Activated CD8-positive, alpha-beta memory T cell treated with anti-CD3 and anti-CD28 coated beads for 36 hours (primary cell): ENCODE results near the gene RAB36. TPM values are rescaled to one million over a fixed set of nuclear protein-coding genes. Genes with fewer than 3 reads are reported as not detected.

Experiments
- CTCF ChIA-PET: fragments of 350-600 bp; sonication (Branson Sonifier 250); formaldehyde crosslinking; loops from one replicate; lab custom pipeline; 2021; ENCODE audit warnings: antibody characterized with exemption; lab: Charles Lee
- POLR2A ChIA-PET: fragments of 350-600 bp; sonication (Branson Sonifier 250); formaldehyde crosslinking; loops from one replicate; lab custom pipeline; 2021; ENCODE audit warnings: antibody characterized with exemption; lab: Charles Lee
- total RNA-seq, 2 experiments: library from RNA; stranded (reverse); gene quantifications; one replicate each; pipeline ENCODE4 v1.2.3, GENCODE V29; 2021

Gene RAB36, protein sequence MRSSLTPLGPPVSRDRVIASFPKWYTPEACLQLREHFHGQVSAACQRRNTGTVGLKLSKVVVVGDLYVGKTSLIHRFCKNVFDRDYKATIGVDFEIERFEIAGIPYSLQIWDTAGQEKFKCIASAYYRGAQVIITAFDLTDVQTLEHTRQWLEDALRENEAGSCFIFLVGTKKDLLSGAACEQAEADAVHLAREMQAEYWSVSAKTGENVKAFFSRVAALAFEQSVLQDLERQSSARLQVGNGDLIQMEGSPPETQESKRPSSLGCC
- 1 to 10 TPM; 1.0 to 1.3 TPM for total RNA-seq

- CTCF ChIA-PET, result interaction anchor here (0.7 to 1.6 kb wide), 4 partner anchors 14 to 186 kb away, joined by 3 to 6 read pairs (median 4); no protein-coding TSS in a partner anchor
These were observed at the start of gene RAB36 for GRCh38 chr22:23144932-23145877. Gene RAB36 (plus strand): TSS chr22:23145477. CDS start chr22:23146617, 1,140 bp downstream.

GRCh38 chr22:23095733-23096342 is 49.4 kb upstream of the RAB36 start:
- ChIA-PET CTCF (interaction anchor here (0.6 kb wide), 1 partner anchor 427 kb away, joined by 3 read pairs; no protein-coding TSS in a partner anchor), POLR2A (no interaction called here)

More at GRCh38 chr22:23144932-23145877, at the start of gene RAB36:
- POLR2A ChIA-PET, result no interaction called here

DNA sequence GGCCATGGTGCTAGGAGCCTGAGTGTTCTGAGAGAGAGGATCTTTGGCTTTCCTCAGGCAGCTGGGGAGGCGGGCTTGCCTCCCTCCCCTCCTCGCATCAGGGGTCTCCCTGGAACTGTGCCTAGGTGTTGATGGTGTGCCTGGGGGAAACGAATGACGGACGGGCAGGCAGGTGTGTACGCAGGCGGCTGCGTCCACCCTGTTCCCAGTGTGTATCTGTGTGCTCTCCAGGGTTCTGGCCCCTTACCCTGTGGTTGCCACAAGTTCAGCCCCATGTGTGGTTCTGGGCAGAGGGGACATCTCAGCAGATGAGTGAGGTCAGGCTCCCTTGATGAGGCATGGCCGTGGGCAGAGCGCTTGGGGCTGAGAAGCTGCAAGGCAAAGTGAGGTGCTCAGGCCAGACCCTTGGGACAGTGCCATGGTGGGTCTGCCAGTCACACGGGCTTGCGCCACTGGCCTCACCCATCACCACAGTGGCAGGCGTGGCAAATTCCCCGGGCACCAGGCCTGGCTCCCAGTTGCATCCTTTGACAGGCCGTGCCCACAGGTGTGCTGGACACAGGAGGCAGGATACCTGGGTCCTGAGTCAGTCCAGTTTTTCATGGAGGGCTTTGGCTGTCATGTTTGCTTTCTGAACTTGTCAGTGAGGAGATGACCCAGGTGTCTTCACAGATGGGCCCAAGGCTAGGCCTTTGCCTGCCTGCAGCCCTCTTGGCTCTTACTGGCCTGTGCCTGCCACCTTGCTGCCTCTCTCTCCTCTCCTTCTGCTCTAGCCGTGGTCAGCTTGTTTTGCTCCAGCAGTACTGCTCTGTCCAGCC is 47.7 kb upstream of the RAB36 start:
- CTCF ChIA-PET, result no interaction called here
- POLR2A ChIA-PET, result no interaction called here

DNA sequence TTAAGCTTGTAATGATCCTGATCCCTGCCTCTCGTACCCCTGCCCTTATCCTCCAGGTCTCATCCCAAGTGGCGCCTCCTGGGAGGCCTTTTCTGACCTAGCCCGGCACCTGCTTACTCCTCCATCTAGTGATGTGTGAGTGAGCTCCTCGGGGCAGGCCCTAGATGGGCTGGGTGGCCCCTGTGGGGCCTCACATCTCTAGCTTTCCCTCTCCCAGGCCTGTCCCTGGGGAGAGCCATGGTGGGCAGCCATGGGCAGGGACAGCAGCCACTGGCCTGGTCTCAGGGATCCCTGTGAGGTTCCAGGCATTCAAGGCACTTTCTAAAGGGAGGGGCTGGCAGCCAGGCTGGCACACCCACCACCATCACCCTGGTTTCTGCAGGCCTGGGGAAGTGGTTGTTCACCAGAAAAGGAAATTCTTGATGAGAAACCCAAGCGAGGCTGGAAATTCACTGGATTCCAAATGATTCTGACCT is 47.0 kb upstream of the RAB36 start:
- ChIA-PET CTCF (no interaction called here), POLR2A (no interaction called here)

- ChIA-PET CTCF (no interaction called here), POLR2A (no interaction called here)
These were observed 46.4 kb upstream of the RAB36 start for GRCh38 chr22:23098718-23099530.

- POLR2A ChIA-PET, result no interaction called here
- CTCF ChIA-PET, result no interaction called here
These were observed 45.8 kb upstream of the RAB36 start for GRCh38 chr22:23099531-23099804.

DNA sequence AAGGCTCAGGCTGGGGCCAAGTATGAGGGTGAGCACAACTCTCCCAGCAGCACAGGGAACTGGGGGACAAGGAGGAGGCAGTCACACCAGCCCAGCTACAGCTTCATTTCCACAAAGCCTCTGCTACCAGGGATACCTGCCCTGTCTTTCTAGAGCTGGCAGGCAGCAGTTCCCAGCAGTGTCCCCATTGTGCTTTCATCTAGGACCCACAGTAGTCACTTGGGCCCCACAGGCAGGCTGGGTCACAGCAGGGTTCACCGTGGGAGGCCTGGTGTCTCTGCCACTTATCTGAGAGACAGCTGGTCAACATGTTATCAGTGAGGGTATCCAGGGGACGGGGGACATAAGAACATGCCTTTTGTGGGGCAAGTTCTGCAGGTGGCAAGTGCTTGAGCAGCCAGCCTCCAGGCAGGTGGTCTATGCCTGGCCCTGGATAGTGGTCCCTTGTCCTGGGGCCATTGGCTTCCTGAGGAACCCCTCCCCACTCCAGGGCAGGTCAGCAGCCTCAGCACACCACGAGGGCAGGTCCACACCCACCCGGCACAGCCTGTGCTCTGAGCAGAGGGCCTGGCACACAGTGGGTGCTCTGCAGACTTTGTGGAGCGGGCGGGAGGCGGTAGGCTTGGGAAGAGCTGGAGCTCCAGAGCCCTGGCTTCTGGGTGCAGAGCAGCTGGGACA is 45.0 kb upstream of the RAB36 start:
- ChIA-PET CTCF (no interaction called here), POLR2A (no interaction called here)

DNA sequence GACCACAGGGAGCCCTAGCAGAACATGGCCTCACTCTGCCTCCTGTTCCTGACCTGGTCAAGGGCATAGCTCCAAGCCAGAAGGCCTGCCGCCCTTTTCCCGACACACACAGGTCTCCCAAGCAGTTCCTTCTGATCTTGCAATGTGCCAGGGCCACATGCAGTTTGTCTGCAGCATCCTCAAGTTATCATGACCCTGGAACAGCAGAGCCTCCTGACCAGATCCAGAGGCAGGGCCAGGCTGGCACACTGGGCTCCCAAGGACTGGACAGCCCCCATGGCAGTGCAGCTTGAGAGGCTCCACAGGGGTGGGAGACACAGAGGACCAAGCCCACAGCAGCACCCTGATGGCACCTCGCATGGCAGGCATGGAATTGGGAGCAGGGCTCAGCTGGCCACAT is 43.8 kb upstream of the RAB36 start:
- ChIA-PET POLR2A (no interaction called here), CTCF (no interaction called here)

- POLR2A ChIA-PET, result no interaction called here
These were observed 43.1 kb upstream of the RAB36 start for GRCh38 chr22:23102002-23102655.

GRCh38 chr22:23102776-23103175 is 42.5 kb upstream of the RAB36 start:
- ChIA-PET CTCF (no interaction called here), POLR2A (no interaction called here)

More at GRCh38 chr22:23102002-23102655, 43.1 kb upstream of the RAB36 start:
- CTCF ChIA-PET, result no interaction called here

- ChIA-PET POLR2A (no interaction called here), CTCF (no interaction called here)
These were observed 41.9 kb upstream of the RAB36 start for GRCh38 chr22:23103199-23103954.

DNA sequence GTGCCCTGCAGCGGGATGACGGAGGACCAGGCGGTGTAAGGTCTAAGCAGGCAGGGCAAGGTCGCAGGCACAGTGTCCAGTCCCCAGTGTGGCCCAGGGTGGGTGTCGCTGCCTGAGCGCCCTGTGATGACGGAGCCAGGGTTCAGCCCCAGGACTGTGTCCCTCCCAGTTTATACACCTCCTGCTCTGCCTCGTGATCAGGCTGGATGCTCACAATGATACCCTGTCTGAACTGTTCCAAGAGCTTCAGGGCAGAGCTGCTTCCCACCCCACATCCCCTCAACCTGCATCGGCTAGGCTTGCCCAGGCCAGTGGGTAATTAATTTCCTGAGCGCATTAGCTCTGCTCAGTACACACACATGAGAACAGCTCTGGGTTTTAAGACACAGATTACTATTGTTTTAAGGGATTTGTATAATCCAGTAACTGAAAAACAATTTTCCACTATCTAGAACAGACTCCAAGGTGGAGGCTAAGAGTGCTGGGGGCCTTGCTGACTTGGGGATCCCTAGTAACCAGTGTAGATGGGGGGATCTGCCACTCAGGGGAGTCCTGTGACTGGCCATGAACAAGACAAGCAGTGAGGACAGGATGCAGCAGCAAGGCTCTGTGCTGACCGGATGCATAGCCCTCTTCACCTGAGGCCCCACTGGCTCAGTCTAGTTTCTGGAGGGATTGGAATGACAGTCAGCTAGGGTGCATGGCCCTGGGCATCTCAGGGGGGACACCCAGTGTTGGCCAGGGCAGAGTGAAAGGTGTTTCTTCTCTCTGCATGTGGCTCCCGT is 40.9 kb upstream of the RAB36 start:
- POLR2A ChIA-PET, result no interaction called here

DNA sequence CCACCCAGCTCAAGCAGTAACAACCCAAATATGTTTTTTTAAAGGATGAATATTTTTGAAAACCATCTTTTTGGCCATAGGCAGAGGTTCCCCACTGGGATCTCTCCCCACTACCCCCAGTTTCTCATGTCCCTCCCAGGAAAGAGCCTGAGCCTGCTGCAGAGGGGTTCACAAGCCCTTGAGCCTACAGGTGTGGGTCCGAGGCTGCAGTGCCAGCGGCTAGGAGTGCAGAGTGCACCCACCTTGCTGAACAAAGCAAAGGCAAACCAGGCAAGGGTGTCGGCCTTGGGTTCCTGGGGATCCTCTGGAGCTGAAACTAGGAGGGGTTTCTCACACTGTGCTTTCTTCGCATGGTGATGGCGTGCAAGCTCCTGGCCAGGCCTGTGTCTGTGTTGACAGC is 40.0 kb upstream of the RAB36 start:
- ChIA-PET POLR2A (no interaction called here), CTCF (no interaction called here)

More for the DNA sequence above, 40.9 kb upstream of the RAB36 start:
- CTCF ChIA-PET, result no interaction called here

DNA sequence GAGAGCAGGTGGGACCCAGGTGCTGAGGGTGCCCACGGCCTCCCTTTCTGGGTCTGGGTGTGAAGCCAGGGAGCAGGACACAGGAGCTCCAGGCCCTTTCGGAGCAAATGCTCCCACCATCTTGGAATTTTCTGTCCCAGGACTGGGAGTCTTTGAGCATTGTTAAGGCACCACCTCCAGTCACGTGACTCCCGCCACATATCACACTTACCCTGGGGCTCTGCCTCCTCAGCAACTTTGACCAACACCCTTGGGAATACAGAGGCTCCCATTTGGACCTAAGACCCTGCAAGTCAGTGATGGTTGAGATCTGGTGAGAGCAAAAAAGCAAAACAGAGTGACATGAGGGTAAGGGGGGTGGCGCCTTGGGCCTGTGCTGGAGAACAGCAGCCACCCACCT is 39.4 kb upstream of the RAB36 start:
- ChIA-PET POLR2A (no interaction called here), CTCF (no interaction called here)

- ChIA-PET CTCF (no interaction called here), POLR2A (no interaction called here)
These were observed 38.9 kb upstream of the RAB36 start for GRCh38 chr22:23106344-23106743.

- ChIA-PET CTCF (no interaction called here), POLR2A (no interaction called here)
These were observed 38.3 kb upstream of the RAB36 start for GRCh38 chr22:23106906-23107367.
